C4-2B (cell line): ENCODE data around the gene DMRTB1.

Source experiments
- ZFX ChIP-seq: fragments of 450-650 bp; IDR thresholded peaks from 2 replicates; pipeline ENCODE4 v1.6.1; 2017
- TF ChIP-seq, protein P1 (sequence below): fragments of 450-650 bp; conservative IDR thresholded peaks from 2 replicates; pipeline ENCODE4 v1.5.1; 2017; ENCODE audit warnings: mild to moderate bottlenecking

DNA sequence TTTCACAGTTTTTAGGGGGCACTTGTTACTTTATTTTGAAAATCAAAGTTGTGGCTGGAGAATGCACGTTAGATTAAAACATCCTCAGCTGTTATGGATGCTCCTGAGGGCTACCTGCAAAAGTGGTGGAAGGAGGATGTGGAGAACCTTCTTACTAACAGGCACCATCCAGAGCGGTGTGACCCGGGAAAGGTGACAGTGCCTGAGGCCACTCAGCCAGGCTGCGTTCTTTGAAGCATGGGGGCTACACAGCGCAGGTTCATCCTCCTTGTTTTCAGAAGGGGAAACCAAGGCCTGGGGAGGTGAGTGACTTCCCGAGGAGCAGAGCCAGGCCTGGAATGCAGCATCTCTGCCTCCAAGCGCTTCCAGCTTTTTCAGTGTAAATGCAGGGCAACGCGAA, 24.0 kb downstream of the DMRTB1 start:
- TF ChIP-seq, protein P1, sequence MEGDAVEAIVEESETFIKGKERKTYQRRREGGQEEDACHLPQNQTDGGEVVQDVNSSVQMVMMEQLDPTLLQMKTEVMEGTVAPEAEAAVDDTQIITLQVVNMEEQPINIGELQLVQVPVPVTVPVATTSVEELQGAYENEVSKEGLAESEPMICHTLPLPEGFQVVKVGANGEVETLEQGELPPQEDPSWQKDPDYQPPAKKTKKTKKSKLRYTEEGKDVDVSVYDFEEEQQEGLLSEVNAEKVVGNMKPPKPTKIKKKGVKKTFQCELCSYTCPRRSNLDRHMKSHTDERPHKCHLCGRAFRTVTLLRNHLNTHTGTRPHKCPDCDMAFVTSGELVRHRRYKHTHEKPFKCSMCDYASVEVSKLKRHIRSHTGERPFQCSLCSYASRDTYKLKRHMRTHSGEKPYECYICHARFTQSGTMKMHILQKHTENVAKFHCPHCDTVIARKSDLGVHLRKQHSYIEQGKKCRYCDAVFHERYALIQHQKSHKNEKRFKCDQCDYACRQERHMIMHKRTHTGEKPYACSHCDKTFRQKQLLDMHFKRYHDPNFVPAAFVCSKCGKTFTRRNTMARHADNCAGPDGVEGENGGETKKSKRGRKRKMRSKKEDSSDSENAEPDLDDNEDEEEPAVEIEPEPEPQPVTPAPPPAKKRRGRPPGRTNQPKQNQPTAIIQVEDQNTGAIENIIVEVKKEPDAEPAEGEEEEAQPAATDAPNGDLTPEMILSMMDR, result no peak
- no peak for TF ChIP-seq ZFX
